ENCODE results near the gene FCN3. TPM values are rescaled to one million over a fixed set of nuclear protein-coding genes. Genes with fewer than 3 reads are reported as not detected.
"Not testable (repeated sequence)": the region's sequence is repeated elsewhere in the genome, so short reads cannot be mapped to it uniquely, and the experiment has no call there.

FCN3 gene
- total and polyA plus RNA-seq, 4 experiments from 2014 or later: not detected

DNA sequence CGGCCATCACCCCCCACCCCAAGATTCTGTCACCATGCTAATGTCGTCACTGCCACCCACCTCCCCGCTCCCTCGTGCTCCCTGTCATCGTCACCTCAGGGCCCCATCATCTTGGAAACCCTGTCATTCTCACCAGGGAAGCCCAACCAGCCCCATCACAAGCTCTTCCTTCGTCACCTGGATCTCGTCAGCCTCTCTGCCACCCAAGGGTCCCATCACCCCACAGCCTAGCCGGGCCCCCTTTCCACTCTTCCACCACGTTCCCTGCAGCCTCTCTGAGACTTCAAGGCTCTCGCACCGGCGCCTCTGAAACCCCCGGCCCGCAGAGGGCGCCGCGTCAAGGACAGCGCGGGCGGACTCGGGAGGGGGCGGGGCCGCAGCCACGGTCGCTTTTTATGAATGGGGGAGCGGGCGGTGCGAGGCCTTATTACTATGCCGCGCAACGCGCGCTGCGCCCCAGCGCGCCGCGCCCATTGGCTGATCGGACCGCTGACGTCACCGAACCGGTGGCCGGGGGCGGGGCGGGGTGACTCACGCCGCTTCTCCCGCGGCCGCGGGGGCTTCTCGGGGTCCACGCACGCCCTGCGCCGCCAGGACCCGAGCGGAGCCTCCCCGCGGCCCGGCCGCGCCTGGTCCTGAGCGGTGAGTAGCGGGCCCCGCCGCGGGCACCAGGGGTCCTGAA lies 17.6 kb upstream of the FCN3 start, which contains the start of gene GPR3:
Gene GPR3, plus strand, starts transcription at position 527 of the 682 bp plus-strand sequence. CDS start 1,177 bp downstream, outside the sequence.
- peaks cover 11 to 30% (median 17%) of the 10 kb centered on the region in 4 donors for H3K4me1 Mint-ChIP-seq
- intact Hi-C loops (cut with micrococcal nuclease): loop anchor here (1.0 to 2.0 kb wide), 3 partner anchors 214 to 289 kb away; no protein-coding TSS in a partner anchor
- no peaks in the 10 kb centered on the region for H3K36me3 Mint-ChIP-seq
- H3K4me3 ChIP-seq (ENCODE audit: low read length in 2 of 2): peak within 1 kb of the TSS; percentile 17 to 68
- peak; percentile 88 to 92 (median 89) for DNase-seq
- CTCF ChIA-PET (ENCODE audit: partially characterized antibody): interaction anchor here (0.5 to 12.1 kb wide), 12 partner anchors 30 to 277 kb away, joined by 3 to 325 read pairs (median 6); no protein-coding TSS in a partner anchor
- H3K4me1 ChIP-seq (ENCODE audit: insufficient read depth, low read length): peaks cover 26% of the 10 kb centered on the region
- POLR2A ChIA-PET (ENCODE audit: partially characterized antibody): interaction anchor here (0.7 to 1.3 kb wide), 3 partner anchors 50 to 271 kb away, joined by 3 to 5 read pairs (median 4); partner anchors contain the start of gene SYTL1
- peak within 1 kb of the TSS; percentile 42 for H3K27ac ChIP-seq (ENCODE audit: low read depth, low read length)
- H3K36me3 ChIP-seq (ENCODE audit: insufficient read depth, low read length): no peaks in the 10 kb centered on the region
- H3K27me3 ChIP-seq (ENCODE audit: insufficient read depth, low read length): no peaks in the 10 kb centered on the region
- peaks cover 1 to 4% of the 10 kb centered on the region in 2 donors for H3K27me3 Mint-ChIP-seq
- H3K9me3 Mint-ChIP-seq: peaks cover 0 to 1% (median 0%) of the 10 kb centered on the region in 8 donors
- no peaks in the 10 kb centered on the region for H3K9me3 ChIP-seq (ENCODE audit: control insufficient read depth in 1 of 2, low read length in 2 of 2)
- H3K27ac Mint-ChIP-seq: peak within 1 kb of the TSS; percentile 58 to 97 (median 94)
- H3K4me3 Mint-ChIP-seq: peak within 1 kb of the TSS; percentile 79 to 93 (median 84)

DNA sequence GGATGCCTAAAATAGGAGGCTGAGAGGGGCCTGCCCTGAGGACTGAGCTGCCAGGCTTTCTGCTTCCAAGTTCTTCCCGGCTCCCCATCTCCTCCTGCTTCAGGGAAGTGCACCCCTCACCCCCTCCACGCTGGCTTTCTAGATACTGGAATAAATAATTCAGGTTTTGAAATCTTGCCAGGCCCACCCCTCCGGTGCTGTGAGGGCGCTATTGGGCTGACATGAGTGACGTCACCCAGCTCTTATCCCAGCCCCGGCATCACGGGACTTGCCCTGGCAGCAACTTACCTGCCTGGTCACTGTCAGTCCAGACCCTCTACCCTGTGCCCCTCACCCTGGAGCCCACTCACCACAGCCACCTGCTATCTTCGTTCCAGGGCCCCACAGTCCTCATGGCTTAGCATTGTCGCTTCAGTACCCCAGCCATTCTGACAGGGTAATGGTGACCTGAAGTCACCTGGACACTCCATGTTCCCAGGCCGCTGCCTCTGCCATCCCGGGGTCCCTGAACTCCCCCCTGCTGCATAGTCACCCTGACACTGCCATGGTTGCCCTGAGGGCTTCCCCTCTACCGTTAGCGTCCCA lies 17.0 kb upstream of the FCN3 start:
- no peaks in the 10 kb centered on the region for H3K36me3 Mint-ChIP-seq
- POLR2A ChIA-PET (ENCODE audit: partially characterized antibody): interaction anchor here (0.6 to 1.3 kb wide), 7 partner anchors 26 to 271 kb away, joined by 3 to 5 read pairs (median 3); partner anchors contain the start of gene SYTL1
- H3K9me3 ChIP-seq (ENCODE audit: control insufficient read depth in 1 of 2, low read length in 2 of 2): no peaks in the 10 kb centered on the region
- intact Hi-C loops (cut with micrococcal nuclease): loop anchor here (1.0 to 2.0 kb wide), 3 partner anchors 215 to 289 kb away; no protein-coding TSS in a partner anchor
- no peaks in the 10 kb centered on the region for H3K27me3 ChIP-seq (ENCODE audit: insufficient read depth, low read length)
- H3K27me3 Mint-ChIP-seq: peaks cover 1 to 4% of the 10 kb centered on the region in 2 donors
- peak overlapping the region; percentile 31 to 97 (median 94) for H3K27ac Mint-ChIP-seq
- H3K4me3 ChIP-seq (ENCODE audit: low read length in 2 of 2): peak overlapping the region in 1 of 2 donors; percentile 68
- DNase-seq: peak in 1 of 5 donors; percentile 55
- H3K4me3 Mint-ChIP-seq: peak overlapping the region; percentile 79 to 93 (median 84)
- H3K36me3 ChIP-seq (ENCODE audit: insufficient read depth, low read length): no peaks in the 10 kb centered on the region
- no peak overlapping the region for H3K27ac ChIP-seq (ENCODE audit: low read depth, low read length)
- peaks cover 11 to 30% (median 17%) of the 10 kb centered on the region in 4 donors for H3K4me1 Mint-ChIP-seq
- H3K4me1 ChIP-seq (ENCODE audit: insufficient read depth, low read length): peaks cover 26% of the 10 kb centered on the region
- CTCF ChIA-PET (ENCODE audit: partially characterized antibody): interaction anchor here (0.6 to 12.1 kb wide), 12 partner anchors 29 to 278 kb away, joined by 3 to 325 read pairs (median 6); no protein-coding TSS in a partner anchor
- peaks cover 0 to 1% (median 0%) of the 10 kb centered on the region in 8 donors for H3K9me3 Mint-ChIP-seq

DNA sequence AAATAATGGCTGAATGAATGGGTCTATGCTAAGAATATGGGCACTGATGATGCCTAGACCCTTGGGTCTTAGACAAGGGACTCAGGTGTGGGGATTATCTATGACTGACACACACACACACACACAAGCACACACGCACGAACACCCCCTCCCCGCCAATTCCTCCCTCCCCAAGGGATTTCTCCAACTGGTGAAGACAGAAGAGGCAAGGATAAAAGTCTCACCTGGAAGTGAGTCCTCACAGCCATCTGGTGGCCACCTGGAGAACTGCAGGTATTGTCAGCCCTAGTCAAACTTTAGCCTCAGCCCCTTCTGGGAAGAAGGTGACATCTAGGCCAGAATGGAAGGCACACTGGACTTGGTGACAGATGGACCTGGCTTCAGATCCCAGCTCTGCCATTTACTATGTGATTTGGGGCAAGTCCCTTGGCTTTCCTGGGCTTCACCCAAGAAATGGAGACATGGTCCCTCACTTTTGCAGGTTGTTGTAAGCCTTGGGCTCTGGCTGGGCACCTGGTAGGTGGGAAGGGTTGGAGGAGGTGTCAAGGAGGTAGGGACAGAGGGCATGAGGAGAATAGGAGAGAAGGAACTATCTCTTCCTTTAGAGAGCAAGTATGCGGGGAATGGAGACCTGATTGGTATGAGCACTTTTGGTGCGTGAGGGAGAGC lies 13.8 kb upstream of the FCN3 start:
- Histone ChIP-seq H3K36me3 (ENCODE audit: insufficient read depth, low read length) (no peaks in the 10 kb centered on the region), H3K4me3 (ENCODE audit: low read length in 2 of 2) (no peak overlapping the region), H3K9me3 (ENCODE audit: control insufficient read depth in 1 of 2, low read length in 2 of 2) (no peaks in the 10 kb centered on the region), H3K4me1 (ENCODE audit: insufficient read depth, low read length) (peaks cover 16% of the 10 kb centered on the region), H3K27ac (ENCODE audit: low read depth, low read length) (no peak overlapping the region), H3K27me3 (ENCODE audit: insufficient read depth, low read length) (no peaks in the 10 kb centered on the region)
- Mint-ChIP-seq H3K27ac (peak overlapping the region in 4 of 7 donors; percentile 1 to 87 (median 76)), H3K27me3 (peaks cover 3 to 4% of the 10 kb centered on the region in 2 donors), H3K4me3 (peak overlapping the region in 1 of 8 donors; percentile 35), H3K9me3 (no peaks in the 10 kb centered on the region), H3K36me3 (no peaks in the 10 kb centered on the region), H3K4me1 (peaks cover 10 to 17% (median 14%) of the 10 kb centered on the region in 4 donors)
- intact Hi-C loops (cut with micrococcal nuclease): loop anchor here (1.0 to 2.0 kb wide), 4 partner anchors 24 to 87 kb away; no protein-coding TSS in a partner anchor
- ChIA-PET POLR2A (ENCODE audit: partially characterized antibody) (no interaction called here), CTCF (ENCODE audit: partially characterized antibody) (interaction anchor here (0.6 to 12.1 kb wide), 20 partner anchors 9 to 344 kb away, joined by 3 to 325 read pairs (median 4); partner anchors contain the start of gene MAP3K6)
- DNase-seq: peak; percentile 69 to 74 (median 70)

DNA sequence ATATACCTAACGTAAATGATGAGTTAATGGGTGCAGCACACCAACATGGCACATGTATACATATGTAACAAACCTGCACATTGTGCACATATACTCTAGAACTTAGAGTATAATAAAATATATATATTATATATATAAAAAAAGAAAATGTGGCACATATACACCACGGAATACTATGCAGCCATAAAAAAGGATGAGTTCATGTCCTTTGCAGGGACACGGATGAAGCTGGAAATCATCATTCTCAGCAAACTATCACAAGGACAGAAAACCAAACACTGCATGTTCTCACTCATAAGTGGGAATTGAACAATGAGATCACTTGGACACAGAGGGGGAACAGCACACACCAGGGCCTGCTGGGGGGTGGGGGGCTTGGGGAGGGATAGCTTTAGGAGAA lies 10.2 kb upstream of the FCN3 start:
- intact Hi-C loops (cut with micrococcal nuclease); H3K4me1 Mint-ChIP-seq; H3K4me3 ChIP-seq (ENCODE audit: low read length in 2 of 2); DNase-seq; H3K27me3 Mint-ChIP-seq; H3K9me3 ChIP-seq (ENCODE audit: control insufficient read depth in 1 of 2, low read length in 2 of 2); H3K4me1 ChIP-seq (ENCODE audit: insufficient read depth, low read length); H3K36me3 ChIP-seq (ENCODE audit: insufficient read depth, low read length); H3K36me3 Mint-ChIP-seq; H3K4me3 Mint-ChIP-seq; H3K27ac Mint-ChIP-seq; H3K9me3 Mint-ChIP-seq; H3K27me3 ChIP-seq (ENCODE audit: insufficient read depth, low read length); H3K27ac ChIP-seq (ENCODE audit: low read depth, low read length): not testable (repeated sequence)
- POLR2A ChIA-PET (ENCODE audit: partially characterized antibody): interaction anchor here (0.9 kb wide), 1 partner anchor 84 kb away, joined by 3 read pairs; no protein-coding TSS in a partner anchor
- CTCF ChIA-PET (ENCODE audit: partially characterized antibody): interaction anchor here (1.1 to 12.1 kb wide), 4 partner anchors 18 to 283 kb away, joined by 3 to 325 read pairs (median 67); partner anchors contain the start of gene MAP3K6

DNA sequence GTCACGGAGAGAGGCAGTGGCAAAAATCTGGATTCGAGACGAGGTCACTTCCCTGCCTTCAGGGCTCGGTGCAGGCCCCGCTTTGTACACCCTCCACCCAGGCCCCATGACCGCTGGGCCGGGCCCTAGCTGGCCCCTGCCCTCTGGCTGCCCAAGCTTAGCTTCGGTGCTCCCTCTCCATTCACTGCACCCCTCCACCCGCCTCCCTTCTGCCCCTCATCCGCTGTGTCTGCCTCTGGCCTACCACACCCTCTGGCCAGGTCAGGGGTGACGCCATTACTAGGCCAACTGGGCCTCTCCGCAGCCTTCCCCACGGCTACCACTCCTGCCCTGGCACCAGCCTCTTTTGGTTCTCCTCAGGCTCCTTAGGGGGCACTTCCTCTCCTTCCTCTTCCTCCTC lies 9.0 kb upstream of the FCN3 start:
- ChIA-PET CTCF (ENCODE audit: partially characterized antibody) (interaction anchor here (1.1 to 12.1 kb wide), 5 partner anchors 17 to 86 kb away, joined by 3 to 325 read pairs (median 9); partner anchors contain the start of gene MAP3K6), POLR2A (ENCODE audit: partially characterized antibody) (interaction anchor here (0.9 to 1.1 kb wide), 2 partner anchors 26 to 83 kb away, joined by 3 to 4 read pairs; no protein-coding TSS in a partner anchor)
- DNase-seq: no peak
- Mint-ChIP-seq H3K27ac (no peak overlapping the region), H3K27me3 (peaks cover 2 to 5% of the 10 kb centered on the region in 2 donors), H3K36me3 (no peaks in the 10 kb centered on the region), H3K4me3 (no peak overlapping the region), H3K9me3 (no peaks in the 10 kb centered on the region), H3K4me1 (peaks cover 0 to 5% (median 4%) of the 10 kb centered on the region in 4 donors)
- Histone ChIP-seq H3K27me3 (ENCODE audit: insufficient read depth, low read length) (no peaks in the 10 kb centered on the region), H3K36me3 (ENCODE audit: insufficient read depth, low read length) (no peaks in the 10 kb centered on the region), H3K9me3 (ENCODE audit: control insufficient read depth in 1 of 2, low read length in 2 of 2) (no peaks in the 10 kb centered on the region), H3K27ac (ENCODE audit: low read depth, low read length) (no peak overlapping the region), H3K4me1 (ENCODE audit: insufficient read depth, low read length) (no peaks in the 10 kb centered on the region), H3K4me3 (ENCODE audit: low read length in 2 of 2) (no peak overlapping the region)
- intact Hi-C loops (cut with micrococcal nuclease): no loop called here

DNA sequence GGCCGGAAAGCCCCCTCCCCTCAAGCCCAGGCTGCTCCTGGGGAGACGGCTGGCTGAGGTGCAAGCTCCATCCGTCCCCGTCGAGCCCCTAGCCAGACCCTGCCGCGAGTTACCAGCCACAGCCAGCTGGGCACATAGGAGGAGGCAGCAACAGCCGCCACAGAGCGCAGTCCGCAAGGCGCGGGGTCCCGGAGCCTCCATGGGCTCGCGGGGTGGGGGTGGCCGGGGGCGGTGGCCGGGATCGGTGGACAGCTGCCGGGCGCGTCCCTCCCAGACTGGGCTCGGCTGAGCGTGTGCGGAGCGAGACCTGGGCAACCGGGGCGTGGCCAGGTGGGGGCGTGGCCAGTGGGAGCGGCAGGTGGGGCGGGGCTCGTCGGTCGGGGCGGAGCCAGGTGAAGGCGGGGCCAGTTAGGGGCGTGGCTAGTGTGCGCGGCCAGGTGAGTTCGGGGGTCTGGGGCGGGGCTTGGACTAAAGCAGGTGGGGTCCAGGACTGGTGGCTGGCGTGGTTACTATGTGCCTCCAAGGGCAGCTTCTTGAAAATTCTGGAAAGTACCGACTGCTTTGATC lies 8.5 kb upstream of the FCN3 start, which contains the start of gene CD164L2:
Gene CD164L2, minus strand, starts transcription at position 295 of the 567 bp plus-strand sequence. Its CDS starts 94 bp downstream, at position 201.
- POLR2A ChIA-PET (ENCODE audit: partially characterized antibody): interaction anchor here (1.1 kb wide), 1 partner anchor 26 kb away, joined by 4 read pairs; no protein-coding TSS in a partner anchor
- DNase-seq: peak in 3 of 5 donors; percentile 36 to 52 (median 36)
- H3K9me3 Mint-ChIP-seq: no peaks in the 10 kb centered on the region

More for the DNA sequence above, 8.5 kb upstream of the FCN3 start, which contains the start of gene CD164L2:
- Mint-ChIP-seq H3K27ac (peak within 1 kb of the TSS in 1 of 7 donors; percentile 61), H3K27me3 (peaks cover 1 to 2% of the 10 kb centered on the region in 2 donors), H3K36me3 (no peaks in the 10 kb centered on the region), H3K4me3 (peak within 1 kb of the TSS in 2 of 8 donors; percentile 15 to 31), H3K4me1 (peaks cover 0 to 2% (median 0%) of the 10 kb centered on the region in 4 donors)
- Histone ChIP-seq H3K4me1 (ENCODE audit: insufficient read depth, low read length) (no peaks in the 10 kb centered on the region), H3K4me3 (ENCODE audit: low read length in 2 of 2) (no peak within 1 kb of the TSS), H3K27me3 (ENCODE audit: insufficient read depth, low read length) (no peaks in the 10 kb centered on the region), H3K9me3 (ENCODE audit: control insufficient read depth in 1 of 2, low read length in 2 of 2) (no peaks in the 10 kb centered on the region), H3K36me3 (ENCODE audit: insufficient read depth, low read length) (no peaks in the 10 kb centered on the region), H3K27ac (ENCODE audit: low read depth, low read length) (no peak within 1 kb of the TSS)
- CTCF ChIA-PET (ENCODE audit: partially characterized antibody): interaction anchor here (1.1 to 12.1 kb wide), 4 partner anchors 26 to 85 kb away, joined by 3 to 325 read pairs (median 70); no protein-coding TSS in a partner anchor
- intact Hi-C loops (cut with micrococcal nuclease): no loop called here

Data from CD4-positive, alpha-beta memory T cell (primary cell).